ENCODE results near the gene ARHGEF9.

The ARHGEF9 gene

GRCh38 chrX:63765712-63766111 lies 19.3 kb downstream of the ARHGEF9 start:
- no peak for ATAC-seq
- no peak for TF ChIP-seq RARB (CRISPR knock-in tag; IDR thresholded peaks at IDR 0.05)
- no peak for TF ChIP-seq OSR1 (CRISPR knock-in tag; IDR thresholded peaks at IDR 0.05)
- no peak for TF ChIP-seq PPARA (CRISPR knock-in tag; IDR thresholded peaks at IDR 0.05; ENCODE audit: borderline replicate concordance)
- no peak for TF ChIP-seq GLIS3 (CRISPR knock-in tag; IDR thresholded peaks at IDR 0.05)
- no peak for TF ChIP-seq TSHZ2 (CRISPR knock-in tag; IDR thresholded peaks at IDR 0.05)
- TF ChIP-seq ZC3H10 (CRISPR knock-in tag; IDR thresholded peaks at IDR 0.05), result no peak
- no peak for TF ChIP-seq ZFP30 (CRISPR knock-in tag; IDR thresholded peaks at IDR 0.05)
- no peak for TF ChIP-seq CREB5 (CRISPR knock-in tag; IDR thresholded peaks at IDR 0.05; ENCODE audit: low read depth)
- TF ChIP-seq ZNF565 (CRISPR knock-in tag; conservative IDR thresholded peaks at IDR 0.05; ENCODE audit: low read depth), result no peak
- TF ChIP-seq TCF4 (CRISPR knock-in tag; IDR thresholded peaks at IDR 0.05; ENCODE audit: borderline replicate concordance), result no peak
- TF ChIP-seq ESRRG (CRISPR knock-in tag; IDR thresholded peaks at IDR 0.05), result no peak
- TF ChIP-seq ISL1 (CRISPR knock-in tag; IDR thresholded peaks at IDR 0.05), result no peak
- TF ChIP-seq BACH2 (CRISPR knock-in tag; IDR thresholded peaks at IDR 0.05; ENCODE audit: borderline replicate concordance), result no peak
- no peak for TF ChIP-seq ZNF8 (CRISPR knock-in tag; IDR thresholded peaks at IDR 0.05)
- no peak for TF ChIP-seq ZFP3 (CRISPR knock-in tag; IDR thresholded peaks at IDR 0.05)
- no peak for TF ChIP-seq ARNTL (CRISPR knock-in tag; IDR thresholded peaks at IDR 0.05; ENCODE audit: borderline replicate concordance, low read depth)
- no peak for TF ChIP-seq POU6F1 (CRISPR knock-in tag; IDR thresholded peaks at IDR 0.05; ENCODE audit: borderline replicate concordance, low read depth)
- TF ChIP-seq PATZ1 (CRISPR knock-in tag; IDR thresholded peaks at IDR 0.05; ENCODE audit: borderline replicate concordance), result no peak
- TF ChIP-seq CSDC2 (CRISPR knock-in tag; IDR thresholded peaks at IDR 0.05), result no peak
- TF ChIP-seq CSRNP3 (CRISPR knock-in tag; IDR thresholded peaks at IDR 0.05), result no peak

- TF ChIP-seq PPARA (CRISPR knock-in tag; IDR thresholded peaks at IDR 0.05; ENCODE audit: borderline replicate concordance) (no peak), ARNTL (CRISPR knock-in tag; IDR thresholded peaks at IDR 0.05; ENCODE audit: borderline replicate concordance, low read depth) (no peak), ISL1 (CRISPR knock-in tag; IDR thresholded peaks at IDR 0.05) (no peak), CSDC2 (CRISPR knock-in tag; IDR thresholded peaks at IDR 0.05) (no peak), POU6F1 (CRISPR knock-in tag; IDR thresholded peaks at IDR 0.05; ENCODE audit: borderline replicate concordance, low read depth) (no peak), PATZ1 (CRISPR knock-in tag; IDR thresholded peaks at IDR 0.05; ENCODE audit: borderline replicate concordance) (no peak), ESRRG (CRISPR knock-in tag; IDR thresholded peaks at IDR 0.05) (no peak)
- ATAC-seq, result no peak
Observed at GRCh38 chrX:63764946-63765345, 20.1 kb downstream of the ARHGEF9 start.

All from SK-N-SH treated with all-trans-retinoic acid at 6 μM for 48 hours (cell line).